PC-3 (cell line): Measurements from ENCODE around the gene RNF217. TPM values are rescaled to one million over a fixed set of nuclear protein-coding genes. Genes with fewer than 3 reads are reported as not detected.

Source experiments
- ATAC-seq: fragments of 200-7000 bp; cut with Tn5 transposase; 2 replicates; pipeline ENCODE4 v1.9.1; 2020; ENCODE audit warnings: mild to moderate bottlenecking, moderate library complexity
- BruUV-seq: library from RNA; stranded (reverse); fragments of 400-500 nt; replicated peaks from 2 replicates; lab custom pipeline; 2021; lab: Mats Ljungman, UMichigan
- CTCF ChIA-PET: fragments of 300-600 bp; sonication (Branson Sonifier 250); formaldehyde crosslinking; loops from one replicate; lab custom pipeline; 2022; ENCODE audit warnings: antibody characterized with exemption; lab: Charles Lee
- POLR2A ChIA-PET: fragments of 300-600 bp; sonication (Branson Sonifier 250); formaldehyde crosslinking; loops from one replicate; lab custom pipeline; 2022; ENCODE audit warnings: antibody characterized with exemption; ENCODE audit not compliant: unreplicated experiment; lab: Charles Lee
- DNase-seq: peaks from one replicate; pipeline ENCODE4 v3.0.0-alpha.2; 2015
- H2AFZ ChIP-seq: fragments of 300-600 bp; sonication (generic); 2 replicates; pipeline ENCODE4 v1.6.0; 2016; ENCODE audit warnings: antibody characterized with exemption, low read length
- H3F3A ChIP-seq: fragments of 300-600 bp; sonication (generic); one replicate; pipeline ENCODE4 v1.6.0; 2017; ENCODE audit warnings: antibody characterized with exemption, low read length, control low read depth, mild to moderate bottlenecking; ENCODE audit not compliant: unreplicated experiment
- H3K27ac ChIP-seq: fragments of 300-600 bp; sonication (generic); 2 replicates; pipeline ENCODE4 v1.5.1; 2016; ENCODE audit warnings: mild to moderate bottlenecking, low read length
- H3K27me3 ChIP-seq: fragments of 300-600 bp; sonication (generic); 2 replicates; pipeline ENCODE4 v1.6.1; 2016; ENCODE audit warnings: low read length, mixed read lengths
- H3K36me3 ChIP-seq: fragments of 300-600 bp; sonication (generic); 2 replicates; pipeline ENCODE4 v1.6.1; 2016; ENCODE audit warnings: low read depth, mixed run types, low read length, mixed read lengths
- H3K4me1 ChIP-seq: fragments of 300-600 bp; sonication (generic); 2 replicates; pipeline ENCODE4 v1.5.1; 2016; ENCODE audit warnings: low read length; ENCODE audit not compliant: insufficient read depth
- H3K4me2 ChIP-seq: fragments of 300-600 bp; sonication (generic); 2 replicates; pipeline ENCODE4 v1.6.0; 2016; ENCODE audit warnings: low read length
- H3K4me3 ChIP-seq: fragments of 300-600 bp; sonication (generic); 2 replicates; pipeline ENCODE4 v1.5.1; 2016; ENCODE audit warnings: mild to moderate bottlenecking, low read length, mixed read lengths
- H3K79me2 ChIP-seq: fragments of 300-600 bp; sonication (generic); 2 replicates; pipeline ENCODE4 v1.6.1; 2017; ENCODE audit warnings: low read length, mixed read lengths
- H3K9ac ChIP-seq: fragments of 300-600 bp; sonication (generic); 2 replicates; pipeline ENCODE4 v1.6.0; 2016; ENCODE audit warnings: mild to moderate bottlenecking, low read length
- H3K9me2 ChIP-seq: fragments of 300-600 bp; sonication (generic); replicated peaks from 2 replicates; pipeline ENCODE4 v1.6.1; 2016; ENCODE audit warnings: mixed run types, low read length, mixed read lengths
- H3K9me3 ChIP-seq: fragments of 300-600 bp; sonication (generic); 2 replicates; pipeline ENCODE4 v1.6.1; 2016; ENCODE audit warnings: low read length, mixed read lengths
- H4K20me1 ChIP-seq: fragments of 300-600 bp; sonication (generic); 2 replicates; pipeline ENCODE4 v1.6.1; 2016; ENCODE audit warnings: low read length, mixed read lengths
- EZH2 ChIP-seq: fragments of 300-600 bp; sonication (generic); IDR thresholded peaks from one replicate; pipeline ENCODE4 v1.6.1; 2017; ENCODE audit warnings: antibody characterized with exemption, mild to moderate bottlenecking, low read length; ENCODE audit not compliant: unreplicated experiment
- EZH2phosphoT487 ChIP-seq: fragments of 300-600 bp; sonication (generic); IDR thresholded peaks from 2 replicates; pipeline ENCODE4 v1.6.1; 2018; ENCODE audit warnings: mild to moderate bottlenecking, antibody characterized with exemption, low read length, borderline replicate concordance
- intact Hi-C: fragments of 100-400 bp; cut with micrococcal nuclease; formaldehyde crosslinking; loops from 2 replicates; pipeline ENCODE4 v1.9.0; 2023
- total RNA-seq: library from RNA; depleted of rRNA; stranded (reverse); fragments of >200 nt; gene quantifications from 2 replicates; pipeline ENCODE4 v1.2.3, GENCODE V29; 2014
- TF ChIP-seq, protein P1 (sequence below): fragments of 300-600 bp; sonication (generic); conservative IDR thresholded peaks from 2 replicates; pipeline ENCODE4 v1.5.1; 2017; ENCODE audit warnings: antibody characterized with exemption, low read depth, mild to moderate bottlenecking, low read length

RNF217 gene
- total RNA-seq, 1 experiment from 2014 or later = 7.7 TPM

DNA sequence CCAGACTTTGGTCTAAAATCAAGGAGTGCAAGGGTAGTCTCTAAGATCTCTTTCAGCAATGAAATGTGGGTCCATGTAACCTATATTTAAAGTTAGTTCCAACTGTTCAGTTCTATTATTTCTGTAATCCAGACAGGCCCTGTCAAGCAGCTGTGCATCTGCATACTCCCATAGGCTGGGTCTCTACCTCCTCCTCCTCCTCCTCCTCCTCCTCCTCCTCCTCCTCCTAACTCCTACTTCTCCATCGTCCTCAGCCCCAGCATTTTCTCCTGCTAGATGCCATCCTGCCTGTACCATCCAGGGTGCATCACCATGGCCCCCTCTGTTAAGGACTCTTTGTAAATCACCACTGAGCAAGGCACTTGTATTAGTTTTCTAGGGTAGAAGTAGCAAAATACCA lies 138.9 kb downstream of the RNF217 start:
- H3K27ac ChIP-seq = no peak overlapping the region
- POLR2A ChIA-PET = no interaction called here
- no peak for DNase-seq
- CTCF ChIA-PET = no interaction called here
- H3K9me2 ChIP-seq = no peaks in the 10 kb centered on the region
- no peaks in the 10 kb centered on the region for H3K79me2 ChIP-seq
- intact Hi-C loops = no loop called here
- H3K4me1 ChIP-seq = peaks cover 17% of the 10 kb centered on the region
- H3K27me3 ChIP-seq = no peaks in the 10 kb centered on the region
- BruUV-seq = no TSS peak
- no peak overlapping the region for H3K4me2 ChIP-seq
- ATAC-seq = no peak
- no peaks in the 10 kb centered on the region for H3K36me3 ChIP-seq
- no peak for TF ChIP-seq EZH2
- TF ChIP-seq EZH2phosphoT487 = no peak
- TF ChIP-seq, protein P1, sequence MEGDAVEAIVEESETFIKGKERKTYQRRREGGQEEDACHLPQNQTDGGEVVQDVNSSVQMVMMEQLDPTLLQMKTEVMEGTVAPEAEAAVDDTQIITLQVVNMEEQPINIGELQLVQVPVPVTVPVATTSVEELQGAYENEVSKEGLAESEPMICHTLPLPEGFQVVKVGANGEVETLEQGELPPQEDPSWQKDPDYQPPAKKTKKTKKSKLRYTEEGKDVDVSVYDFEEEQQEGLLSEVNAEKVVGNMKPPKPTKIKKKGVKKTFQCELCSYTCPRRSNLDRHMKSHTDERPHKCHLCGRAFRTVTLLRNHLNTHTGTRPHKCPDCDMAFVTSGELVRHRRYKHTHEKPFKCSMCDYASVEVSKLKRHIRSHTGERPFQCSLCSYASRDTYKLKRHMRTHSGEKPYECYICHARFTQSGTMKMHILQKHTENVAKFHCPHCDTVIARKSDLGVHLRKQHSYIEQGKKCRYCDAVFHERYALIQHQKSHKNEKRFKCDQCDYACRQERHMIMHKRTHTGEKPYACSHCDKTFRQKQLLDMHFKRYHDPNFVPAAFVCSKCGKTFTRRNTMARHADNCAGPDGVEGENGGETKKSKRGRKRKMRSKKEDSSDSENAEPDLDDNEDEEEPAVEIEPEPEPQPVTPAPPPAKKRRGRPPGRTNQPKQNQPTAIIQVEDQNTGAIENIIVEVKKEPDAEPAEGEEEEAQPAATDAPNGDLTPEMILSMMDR = no peak
- no peaks in the 10 kb centered on the region for H3K9me3 ChIP-seq
- no peak overlapping the region for H3K9ac ChIP-seq
- H3F3A ChIP-seq = no peaks in the 10 kb centered on the region
- no peaks in the 10 kb centered on the region for H4K20me1 ChIP-seq
- no peak overlapping the region for H2AFZ ChIP-seq
- no peak overlapping the region for H3K4me3 ChIP-seq

DNA sequence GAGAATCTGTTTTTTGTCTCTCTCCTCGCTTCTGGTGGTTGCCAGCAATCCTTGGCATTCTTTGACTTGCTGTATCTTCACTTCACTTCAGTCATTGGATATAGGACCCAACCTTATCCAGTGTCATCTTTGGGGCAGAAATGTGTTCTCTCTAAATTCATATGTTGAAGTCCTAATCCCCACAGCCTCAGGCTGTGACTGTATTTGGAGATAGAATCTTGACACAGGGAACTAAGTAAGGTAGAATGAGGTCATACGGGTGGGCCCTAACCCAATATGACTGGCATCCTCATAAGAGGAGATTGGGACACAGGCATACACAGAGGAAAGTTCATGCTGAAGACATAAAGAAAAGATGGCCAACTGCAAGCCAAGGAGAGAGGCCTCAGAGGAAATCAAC lies 139.4 kb downstream of the RNF217 start:
- no TSS peak for BruUV-seq
- H3K79me2 ChIP-seq = no peaks in the 10 kb centered on the region
- no peak overlapping the region for H2AFZ ChIP-seq
- no peak overlapping the region for H3K4me3 ChIP-seq
- H3K4me2 ChIP-seq = no peak overlapping the region
- CTCF ChIA-PET = no interaction called here
- ATAC-seq (no peak), DNase-seq (peak; percentile 14)
- no peaks in the 10 kb centered on the region for H4K20me1 ChIP-seq
- no peaks in the 10 kb centered on the region for H3K9me3 ChIP-seq
- POLR2A ChIA-PET = no interaction called here
- peaks cover 17% of the 10 kb centered on the region for H3K4me1 ChIP-seq
- H3K36me3 ChIP-seq = no peaks in the 10 kb centered on the region
- H3K9ac ChIP-seq = no peak overlapping the region
- no peak for TF ChIP-seq EZH2phosphoT487
- no peak for TF ChIP-seq EZH2
- TF ChIP-seq, protein P1 = no peak
- intact Hi-C loops = no loop called here
- H3K27me3 ChIP-seq = no peaks in the 10 kb centered on the region
- no peaks in the 10 kb centered on the region for H3K9me2 ChIP-seq
- no peak overlapping the region for H3K27ac ChIP-seq
- no peaks in the 10 kb centered on the region for H3F3A ChIP-seq

DNA sequence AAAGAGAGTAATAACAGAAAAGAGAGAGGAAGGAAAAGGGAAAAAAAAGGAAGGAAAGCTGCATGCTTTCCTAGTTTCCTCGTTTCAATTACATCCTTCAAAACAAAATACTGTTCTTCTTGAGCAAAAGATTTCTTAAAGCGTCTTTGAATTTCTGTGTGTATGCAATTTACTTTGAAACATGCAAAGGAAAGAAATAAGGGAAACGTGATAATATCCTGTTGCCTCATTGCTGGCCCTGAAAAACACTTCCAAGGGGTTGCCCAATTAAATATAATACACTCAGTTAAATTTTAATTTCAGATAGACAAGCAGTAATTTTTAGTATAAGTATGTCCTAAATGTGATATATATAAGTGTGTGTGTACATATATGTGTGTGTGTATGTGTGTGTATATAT lies 140.2 kb downstream of the RNF217 start:
- Histone ChIP-seq H3F3A (no peaks in the 10 kb centered on the region), H3K4me2 (no peak overlapping the region), H3K27me3 (no peaks in the 10 kb centered on the region), H3K79me2 (no peaks in the 10 kb centered on the region), H3K9me2 (no peaks in the 10 kb centered on the region), H4K20me1 (no peaks in the 10 kb centered on the region), H3K9me3 (no peaks in the 10 kb centered on the region), H3K27ac (no peak overlapping the region), H2AFZ (peak overlapping the region; percentile 55; the same call in 1 of the 2 replicates), H3K4me1 (peaks cover 17% of the 10 kb centered on the region), H3K36me3 (no peaks in the 10 kb centered on the region), H3K9ac (no peak overlapping the region), H3K4me3 (no peak overlapping the region)
- no peak for DNase-seq
- ATAC-seq = no peak
- CTCF ChIA-PET = no interaction called here
- POLR2A ChIA-PET = interaction anchor here (0.6 kb wide), 1 partner anchor 817 kb away, joined by 3 read pairs; no protein-coding TSS in a partner anchor
- TF ChIP-seq EZH2 (no peak), EZH2phosphoT487 (no peak)
- TF ChIP-seq, protein P1 = no peak
- intact Hi-C loops = no loop called here
- no TSS peak for BruUV-seq
